Activated CD4-positive, alpha-beta T cell treated with anti-CD3 and anti-CD28 coated beads, Interleukin-2, amount 50 U/mL, for 1 hour (primary cell): ENCODE results near the gene MAZ.
A peak's percentile ranks its signal among the peaks of the same experiment; 100 is the strongest.
"Not testable (repeated sequence)": the region's sequence is repeated elsewhere in the genome, so short reads cannot be mapped to it uniquely, and the experiment has no call there.

Experiments
- DNase-seq: peaks from one replicate; pipeline ENCODE4 v3.0.0-alpha.2; 2020

The MAZ gene

GRCh38 chr16:29784901-29785500 is 21.3 kb upstream of the MAZ start:
- peak; percentile 79 for DNase-seq

- DNase-seq = not testable (repeated sequence)
Measured at GRCh38 chr16:29787155-29787554, 19.2 kb upstream of the MAZ start.

- no peak for DNase-seq
Measured at GRCh38 chr16:29789775-29790182, 16.6 kb upstream of the MAZ start.

- peak; percentile 100 for DNase-seq
Measured at GRCh38 chr16:29790183-29790948, 16.0 kb upstream of the MAZ start, which contains the start of gene KIF22. Gene KIF22 (plus strand): TSS chr16:29790751. CDS start chr16:29790760, 9 bp downstream.

GRCh38 chr16:29790949-29791844 is 15.1 kb upstream of the MAZ start:
- DNase-seq = no peak

- no peak for DNase-seq
Measured at GRCh38 chr16:29791845-29792807, 14.2 kb upstream of the MAZ start.

GRCh38 chr16:29793153-29793552 is 13.2 kb upstream of the MAZ start:
- not testable (repeated sequence) for DNase-seq

- no peak for DNase-seq
Measured at GRCh38 chr16:29794231-29794710, 12.1 kb upstream of the MAZ start.

- DNase-seq = no peak
Measured at GRCh38 chr16:29802416-29802935, 3.9 kb upstream of the MAZ start.

GRCh38 chr16:29804020-29804419 is 2.3 kb upstream of the MAZ start:
- DNase-seq = no peak

GRCh38 chr16:29804455-29805231 is 1.7 kb upstream of the MAZ start:
- no peak for DNase-seq

- peak; percentile 97 for DNase-seq
Measured at GRCh38 chr16:29805232-29806098, 864 bp upstream of the MAZ start.

GRCh38 chr16:29806641-29807425 is 504 bp downstream of the MAZ start:
- DNase-seq = no peak

GRCh38 chr16:29807426-29808218 is 1.3 kb downstream of the MAZ start:
- peak; percentile 85 for DNase-seq

GRCh38 chr16:29808219-29808900 is 2.0 kb downstream of the MAZ start:
- no peak for DNase-seq

- no peak for DNase-seq
Measured at GRCh38 chr16:29809031-29809747, 2.9 kb downstream of the MAZ start.
